ENCODE results near the gene PI4KA.

PI4KA gene

GRCh38 chr22:20857838-20858614 is 585 bp downstream of the PI4KA start:
- peak overlapping the region; percentile 3 for H3K18ac ChIP-seq (ENCODE audit: low read length)
- no CpG with 5 or more reads among the region's 38 CpGs for whole genome bisulfite sequencing (ENCODE audit: extremely low coverage, insufficient coverage, insufficient read length)
- H4K91ac ChIP-seq (ENCODE audit: low read depth, low read length): peak overlapping the region; percentile 41
- peaks cover 12% of the 10 kb centered on the region for H3K79me1 ChIP-seq (ENCODE audit: low read length)
- H3K4ac ChIP-seq (ENCODE audit: low read depth, low read length): peak overlapping the region; percentile 65
- H3K79me2 ChIP-seq (ENCODE audit: control insufficient read depth, insufficient read depth, low read length, poor library complexity): peaks cover 7% of the 10 kb centered on the region
- peak overlapping the region; percentile 7 for H2BK5ac ChIP-seq (ENCODE audit: low read depth, low read length, poor library complexity)
- peak overlapping the region; percentile 18 for H2BK120ac ChIP-seq (ENCODE audit: insufficient read depth, low read length, poor library complexity)
- no peaks in the 10 kb centered on the region for H3K27me3 ChIP-seq (ENCODE audit: insufficient read depth, low read length)
- H2BK12ac ChIP-seq (ENCODE audit: low read length): no peak overlapping the region
- H4K8ac ChIP-seq (ENCODE audit: low read depth, low read length): peak overlapping the region; percentile 30
- H3K9ac ChIP-seq (ENCODE audit: low read length): peak overlapping the region; percentile 46
- H3K4me2 ChIP-seq (ENCODE audit: low read length): peak overlapping the region; percentile 61
- H3K23ac ChIP-seq (ENCODE audit: low read length): no peak overlapping the region
- H2AFZ ChIP-seq (ENCODE audit: insufficient read depth, low read length, poor library complexity): peak overlapping the region; percentile 38
- H3K9me3 ChIP-seq (ENCODE audit: insufficient read depth, low read depth, low read length): peaks cover 3% of the 10 kb centered on the region
- no peaks in the 10 kb centered on the region for H3K36me3 ChIP-seq (ENCODE audit: control insufficient read depth in 1 of 2, insufficient read depth in 2 of 2, low read length in 2 of 2)
- H3K14ac ChIP-seq (ENCODE audit: low read length): no peak overlapping the region
- H2AK5ac ChIP-seq (ENCODE audit: low read length): no peak overlapping the region
- peak overlapping the region; percentile 72 for H3K4me3 ChIP-seq (ENCODE audit: low read depth, low read length)
- peak; percentile 82 to 86 for DNase-seq
- H3K4me1 ChIP-seq (ENCODE audit: control insufficient read depth in 1 of 2, insufficient read depth in 2 of 2, low read length in 2 of 2): peaks cover 13% of the 10 kb centered on the region in 2 experiments
- H4K12ac ChIP-seq (ENCODE audit: low read depth, low read length): peak overlapping the region; percentile 56
- H3K27ac ChIP-seq (ENCODE audit: low read depth, low read length): peak overlapping the region; percentile 42

DNA sequence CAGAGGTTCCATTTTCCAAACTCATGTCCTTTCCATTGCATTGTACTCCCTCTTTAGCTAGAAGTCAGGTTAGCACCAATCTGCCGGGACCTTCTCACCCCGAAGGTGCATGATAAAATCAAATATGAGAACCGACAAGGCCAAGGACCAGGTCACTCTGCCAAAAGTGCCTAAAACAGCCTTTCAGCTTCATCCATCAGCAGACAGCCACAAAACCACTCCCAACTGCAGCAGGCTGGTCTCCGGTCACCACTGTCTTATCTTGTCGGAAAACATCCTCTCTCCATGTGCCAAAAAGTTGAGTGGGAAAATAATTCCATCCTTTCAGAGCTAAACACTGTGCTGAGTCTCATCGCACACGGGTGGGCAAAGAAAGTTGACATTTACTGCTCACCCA is 1.4 kb downstream of the PI4KA start:
- peaks cover 14 to 15% of the 10 kb centered on the region in 2 experiments for H3K4me1 ChIP-seq (ENCODE audit: control insufficient read depth in 1 of 2, insufficient read depth in 2 of 2, low read length in 2 of 2)
- no peak overlapping the region for H2AK5ac ChIP-seq (ENCODE audit: low read length)
- H3K27ac ChIP-seq (ENCODE audit: low read depth, low read length): no peak overlapping the region
- H3K4me3 ChIP-seq (ENCODE audit: low read depth, low read length): no peak overlapping the region
- no peak overlapping the region for H2BK12ac ChIP-seq (ENCODE audit: low read length)
- H3K18ac ChIP-seq (ENCODE audit: low read length): no peak overlapping the region
- H2AFZ ChIP-seq (ENCODE audit: insufficient read depth, low read length, poor library complexity): no peak overlapping the region
- WGBS (ENCODE audit: extremely low coverage, insufficient coverage, insufficient read length): no CpG with 5 or more reads among the region's 7 CpGs
- H3K9me3 ChIP-seq (ENCODE audit: insufficient read depth, low read depth, low read length): peaks cover 3% of the 10 kb centered on the region
- no peak overlapping the region for H3K14ac ChIP-seq (ENCODE audit: low read length)
- peak overlapping the region; percentile 61 for H3K4me2 ChIP-seq (ENCODE audit: low read length)
- no peak overlapping the region for H2BK5ac ChIP-seq (ENCODE audit: low read depth, low read length, poor library complexity)
- H3K27me3 ChIP-seq (ENCODE audit: insufficient read depth, low read length): no peaks in the 10 kb centered on the region
- no peaks in the 10 kb centered on the region for H3K36me3 ChIP-seq (ENCODE audit: control insufficient read depth in 1 of 2, insufficient read depth in 2 of 2, low read length in 2 of 2)
- no peak overlapping the region for H3K9ac ChIP-seq (ENCODE audit: low read length)
- no peak overlapping the region for H4K91ac ChIP-seq (ENCODE audit: low read depth, low read length)
- H4K8ac ChIP-seq (ENCODE audit: low read depth, low read length): no peak overlapping the region
- no peak overlapping the region for H2BK120ac ChIP-seq (ENCODE audit: insufficient read depth, low read length, poor library complexity)
- DNase-seq: no peak
- no peak overlapping the region for H4K12ac ChIP-seq (ENCODE audit: low read depth, low read length)
- peaks cover 9% of the 10 kb centered on the region for H3K79me2 ChIP-seq (ENCODE audit: control insufficient read depth, insufficient read depth, low read length, poor library complexity)
- no peak overlapping the region for H3K4ac ChIP-seq (ENCODE audit: low read depth, low read length)
- no peak overlapping the region for H3K23ac ChIP-seq (ENCODE audit: low read length)
- H3K79me1 ChIP-seq (ENCODE audit: low read length): peaks cover 12% of the 10 kb centered on the region

GRCh38 chr22:20853236-20853660 is 5.4 kb downstream of the PI4KA start:
- DNase-seq: peak; percentile 80 to 83
- Histone ChIP-seq H3K27me3 (ENCODE audit: insufficient read depth, low read length) (no peaks in the 10 kb centered on the region), H4K12ac (ENCODE audit: low read depth, low read length) (no peak overlapping the region), H3K27ac (ENCODE audit: low read depth, low read length) (peak overlapping the region; percentile 30), H3K23ac (ENCODE audit: low read length) (no peak overlapping the region), H3K9ac (ENCODE audit: low read length) (no peak overlapping the region), H2BK5ac (ENCODE audit: low read depth, low read length, poor library complexity) (no peak overlapping the region), H4K8ac (ENCODE audit: low read depth, low read length) (no peak overlapping the region), H3K18ac (ENCODE audit: low read length) (no peak overlapping the region), H3K14ac (ENCODE audit: low read length) (no peak overlapping the region), H4K91ac (ENCODE audit: low read depth, low read length) (no peak overlapping the region), H3K4me2 (ENCODE audit: low read length) (no peak overlapping the region), H3K36me3 (ENCODE audit: control insufficient read depth in 1 of 2, insufficient read depth in 2 of 2, low read length in 2 of 2) (no peaks in the 10 kb centered on the region), H3K4ac (ENCODE audit: low read depth, low read length) (no peak overlapping the region), H3K4me3 (ENCODE audit: low read depth, low read length) (no peak overlapping the region), H3K79me2 (ENCODE audit: control insufficient read depth, insufficient read depth, low read length, poor library complexity) (peaks cover 13% of the 10 kb centered on the region), H2BK120ac (ENCODE audit: insufficient read depth, low read length, poor library complexity) (no peak overlapping the region), H2BK12ac (ENCODE audit: low read length) (no peak overlapping the region), H2AFZ (ENCODE audit: insufficient read depth, low read length, poor library complexity) (no peak overlapping the region), H2AK5ac (ENCODE audit: low read length) (no peak overlapping the region), H3K9me3 (ENCODE audit: insufficient read depth, low read depth, low read length) (no peaks in the 10 kb centered on the region), H3K79me1 (ENCODE audit: low read length) (peaks cover 6% of the 10 kb centered on the region), H3K4me1 (ENCODE audit: control insufficient read depth in 1 of 2, insufficient read depth in 2 of 2, low read length in 2 of 2) (peaks cover 9 to 12% of the 10 kb centered on the region in 2 experiments)
- WGBS (ENCODE audit: extremely low coverage, insufficient coverage, insufficient read length): no CpG with 5 or more reads among the region's 3 CpGs

DNA sequence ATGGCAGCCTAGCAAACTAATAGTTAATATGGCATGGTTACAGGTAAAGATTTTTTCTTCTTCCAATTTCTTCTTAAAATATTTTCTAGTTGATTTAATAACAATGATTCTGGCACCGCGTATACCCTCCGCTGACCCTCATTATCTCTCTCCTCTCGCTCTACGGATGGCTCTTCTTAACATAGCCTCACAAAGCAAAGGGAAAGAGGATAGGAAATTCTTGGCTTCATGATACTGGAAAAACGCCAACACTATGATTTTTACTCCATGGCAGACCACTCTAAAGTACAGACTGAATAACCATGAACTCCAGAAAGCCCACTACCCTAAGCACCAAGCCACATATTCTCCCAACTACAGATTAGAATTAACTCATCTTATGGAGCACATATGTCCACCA is 6.1 kb downstream of the PI4KA start:
- Histone ChIP-seq H3K4me3 (ENCODE audit: low read depth, low read length) (no peak overlapping the region), H3K4me2 (ENCODE audit: low read length) (no peak overlapping the region), H4K8ac (ENCODE audit: low read depth, low read length) (no peak overlapping the region), H3K27ac (ENCODE audit: low read depth, low read length) (peak overlapping the region; percentile 30), H3K36me3 (ENCODE audit: control insufficient read depth in 1 of 2, insufficient read depth in 2 of 2, low read length in 2 of 2) (no peaks in the 10 kb centered on the region), H3K14ac (ENCODE audit: low read length) (no peak overlapping the region), H3K9me3 (ENCODE audit: insufficient read depth, low read depth, low read length) (no peaks in the 10 kb centered on the region), H2AFZ (ENCODE audit: insufficient read depth, low read length, poor library complexity) (no peak overlapping the region), H3K79me1 (ENCODE audit: low read length) (no peaks in the 10 kb centered on the region), H3K18ac (ENCODE audit: low read length) (no peak overlapping the region), H2BK120ac (ENCODE audit: insufficient read depth, low read length, poor library complexity) (no peak overlapping the region), H3K9ac (ENCODE audit: low read length) (no peak overlapping the region), H3K23ac (ENCODE audit: low read length) (no peak overlapping the region), H2AK5ac (ENCODE audit: low read length) (no peak overlapping the region), H2BK5ac (ENCODE audit: low read depth, low read length, poor library complexity) (no peak overlapping the region), H4K12ac (ENCODE audit: low read depth, low read length) (no peak overlapping the region), H2BK12ac (ENCODE audit: low read length) (no peak overlapping the region), H3K4me1 (ENCODE audit: control insufficient read depth in 1 of 2, insufficient read depth in 2 of 2, low read length in 2 of 2) (peaks cover 5 to 8% of the 10 kb centered on the region in 2 experiments), H3K27me3 (ENCODE audit: insufficient read depth, low read length) (no peaks in the 10 kb centered on the region), H3K4ac (ENCODE audit: low read depth, low read length) (no peak overlapping the region), H3K79me2 (ENCODE audit: control insufficient read depth, insufficient read depth, low read length, poor library complexity) (peaks cover 13% of the 10 kb centered on the region), H4K91ac (ENCODE audit: low read depth, low read length) (no peak overlapping the region)
- no CpG with 5 or more reads among the region's 6 CpGs for WGBS (ENCODE audit: extremely low coverage, insufficient coverage, insufficient read length)
- DNase-seq: no peak
